ENCODE measurements around the gene SCAMP1.

Gene SCAMP1

GRCh38 chr5:78496373-78496772 is 136.0 kb downstream of the SCAMP1 start:
- no peak for DNase-seq (ENCODE audit: low read depth)

GRCh38 chr5:78497573-78498533 is 137.4 kb downstream of the SCAMP1 start:
- no peak for DNase-seq (ENCODE audit: low read depth)

DNA sequence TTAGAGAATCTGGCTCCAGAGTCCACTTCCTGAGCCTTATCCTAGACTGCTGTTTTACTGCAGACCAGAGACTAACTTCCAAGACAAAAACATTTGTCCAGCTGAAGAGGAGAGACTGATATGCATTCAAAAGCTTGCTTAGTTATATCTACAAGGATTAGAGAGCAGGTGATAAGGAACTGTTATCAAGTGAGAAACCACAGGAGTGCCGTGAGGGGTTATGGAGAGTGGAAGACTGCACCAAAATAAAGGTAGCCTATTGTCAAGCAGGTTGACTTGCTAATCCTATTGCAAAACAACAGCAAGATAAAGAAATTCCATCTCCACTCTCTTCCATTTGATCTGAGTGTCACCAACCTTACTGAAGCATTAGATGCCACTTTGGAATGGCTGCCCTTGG is 139.1 kb downstream of the SCAMP1 start:
- DNase-seq (ENCODE audit: low read depth): no peak

DNA sequence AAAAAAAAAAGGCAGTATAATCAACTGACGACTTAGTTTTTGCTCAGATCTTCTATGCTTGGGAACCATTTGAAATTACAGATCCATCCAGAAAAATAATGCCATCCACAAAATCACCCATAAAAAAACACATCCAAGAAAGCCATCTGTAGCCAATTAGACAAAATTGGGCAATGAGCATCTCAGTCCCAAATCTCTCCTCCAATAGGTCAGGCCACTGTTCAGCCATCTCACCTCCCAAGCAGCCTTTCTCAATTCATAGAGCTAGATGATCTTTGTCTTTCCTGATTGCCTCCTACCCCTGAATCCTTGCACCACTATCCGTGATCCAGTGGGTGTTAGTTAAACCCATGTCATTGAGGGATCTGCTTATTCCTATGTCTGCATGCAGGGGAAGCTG is 139.6 kb downstream of the SCAMP1 start:
- no peak for DNase-seq (ENCODE audit: low read depth)

DNA sequence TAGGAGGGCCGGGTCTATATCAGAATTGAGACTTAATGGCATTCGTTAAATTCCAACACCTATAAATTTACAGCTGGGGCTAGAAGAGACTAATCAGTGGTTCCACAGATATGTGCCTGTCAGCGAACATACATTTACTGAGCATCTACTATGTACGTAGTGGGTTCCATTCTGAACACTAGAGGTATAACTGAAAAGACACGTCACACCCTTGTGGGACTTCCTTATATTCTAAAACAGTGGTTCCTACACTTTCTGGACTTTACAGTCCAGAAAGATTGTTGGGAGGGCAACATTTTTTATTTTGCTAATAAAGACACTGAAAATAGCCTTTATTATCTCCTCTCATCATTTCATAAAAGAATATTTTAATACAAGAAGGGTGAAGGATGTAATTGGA is 140.5 kb downstream of the SCAMP1 start:
- no peak for DNase-seq (ENCODE audit: low read depth)

- no peak for DNase-seq (ENCODE audit: low read depth)
Measured at GRCh38 chr5:78501411-78502352, 141.3 kb downstream of the SCAMP1 start.

DNA sequence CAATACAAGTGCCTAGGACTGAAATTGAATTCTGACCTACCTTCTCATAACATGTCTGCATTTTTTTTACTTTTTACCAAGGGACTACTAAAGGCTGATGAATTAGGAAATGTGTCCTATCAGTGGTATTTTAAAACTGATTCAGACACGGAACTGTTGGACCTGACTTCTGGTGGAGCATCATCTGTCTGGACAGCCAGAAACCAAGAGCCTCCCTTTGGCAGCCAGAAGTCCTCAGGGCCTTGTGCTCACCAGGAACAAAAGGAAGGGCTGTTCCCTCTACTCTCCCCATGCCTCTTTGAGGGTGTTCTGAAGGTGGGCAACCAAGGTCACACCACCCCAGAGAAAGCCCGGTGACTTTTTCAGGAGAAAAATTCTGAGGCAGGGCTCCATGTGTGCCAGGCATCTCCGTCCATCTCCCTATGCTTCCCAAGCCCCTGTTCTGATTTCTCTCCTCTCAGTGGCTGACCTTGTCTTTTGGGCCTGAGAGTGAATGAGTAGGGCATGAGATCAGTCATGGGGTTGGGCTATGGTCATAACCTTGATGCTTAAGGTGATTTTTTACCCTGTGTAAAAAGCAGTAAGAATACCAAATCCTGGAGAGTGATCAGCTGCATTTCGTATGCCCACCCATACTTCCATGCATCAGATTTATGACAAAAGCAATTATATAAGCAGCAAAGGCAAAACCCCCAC is 143.7 kb downstream of the SCAMP1 start:
- no peak for DNase-seq (ENCODE audit: low read depth)

GRCh38 chr5:78504704-78505677 is 144.6 kb downstream of the SCAMP1 start:
- no peak for DNase-seq (ENCODE audit: low read depth)

DNA sequence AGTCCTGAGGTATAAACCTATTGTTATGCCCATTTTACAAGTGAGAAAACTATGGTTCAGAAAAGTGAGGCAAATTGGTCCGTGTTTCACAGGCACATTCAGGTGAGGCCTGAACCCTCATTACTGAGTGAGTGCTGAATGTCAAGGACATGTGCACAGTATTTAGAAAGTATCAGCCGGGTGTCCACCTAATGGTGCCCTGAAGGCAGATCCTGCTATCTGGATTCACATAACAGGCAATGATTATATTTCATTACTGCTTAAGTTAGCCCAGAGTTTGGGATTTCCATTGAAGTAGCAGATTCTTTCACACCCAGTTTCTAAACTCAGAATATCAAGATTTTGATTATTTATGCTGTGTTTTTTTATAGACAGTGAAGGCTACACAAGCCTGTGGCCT is 145.4 kb downstream of the SCAMP1 start:
- no peak for DNase-seq (ENCODE audit: low read depth)

GRCh38 chr5:78506261-78507024 is 146.0 kb downstream of the SCAMP1 start:
- DNase-seq (ENCODE audit: low read depth): no peak

DNA sequence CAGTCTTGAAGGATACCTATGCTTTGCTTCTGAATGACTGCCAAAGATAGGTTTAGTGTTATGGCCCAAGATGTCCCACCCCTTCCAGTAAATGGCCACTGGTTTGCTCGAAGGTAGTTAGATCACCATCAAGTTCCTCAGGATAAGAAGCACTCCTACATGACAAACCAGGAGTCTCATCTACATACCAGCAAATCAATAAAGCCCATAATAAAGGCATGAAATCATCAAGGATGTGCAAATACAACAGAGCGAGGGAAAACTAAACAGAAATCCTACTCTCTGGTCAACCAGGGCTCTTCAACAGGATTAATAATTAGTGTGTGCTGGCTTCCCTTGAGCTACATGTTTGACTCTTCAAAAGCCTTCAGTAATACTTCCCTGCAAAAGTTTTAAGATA is 147.1 kb downstream of the SCAMP1 start:
- DNase-seq (ENCODE audit: low read depth): no peak

GRCh38 chr5:78508186-78508765 is 147.9 kb downstream of the SCAMP1 start:
- no peak for DNase-seq (ENCODE audit: low read depth)

DNA sequence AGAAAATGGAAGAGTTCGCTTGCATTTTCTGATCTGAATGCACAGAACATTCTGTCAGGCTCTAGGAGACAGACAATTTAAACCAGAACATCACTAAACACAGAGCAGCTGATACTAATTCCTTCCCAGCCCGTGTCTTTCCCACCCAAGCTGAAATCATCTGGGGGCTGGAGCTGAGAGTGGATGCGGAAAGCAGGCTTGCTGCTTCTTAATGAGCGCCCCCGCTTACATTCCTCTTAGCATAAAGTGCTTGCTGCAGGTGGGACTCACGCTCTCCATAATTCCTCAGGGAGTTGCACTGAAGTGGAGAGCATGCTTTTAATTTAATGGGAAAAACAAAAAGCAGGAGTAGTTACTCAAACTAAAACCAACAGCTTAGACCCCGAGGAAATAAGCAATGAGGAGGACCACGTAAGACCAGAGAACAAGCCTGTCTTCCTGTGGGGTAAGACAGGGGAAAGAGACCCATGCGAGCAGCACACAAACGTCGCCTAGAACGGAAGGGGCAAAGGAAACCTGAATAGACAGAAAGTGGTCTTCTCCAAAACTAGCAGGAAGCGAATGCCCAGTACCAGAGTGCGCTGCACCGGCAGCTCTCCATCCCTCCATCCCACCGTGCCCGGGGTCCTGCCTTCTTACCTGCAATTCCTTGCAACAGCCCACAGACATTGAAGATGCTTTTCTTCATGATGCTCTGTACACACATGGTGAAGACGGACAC is 148.9 kb downstream of the SCAMP1 start:
- DNase-seq (ENCODE audit: low read depth): no peak

- DNase-seq (ENCODE audit: low read depth): peak; percentile 2
Measured at GRCh38 chr5:78509884-78510769, 149.7 kb downstream of the SCAMP1 start.

DNA sequence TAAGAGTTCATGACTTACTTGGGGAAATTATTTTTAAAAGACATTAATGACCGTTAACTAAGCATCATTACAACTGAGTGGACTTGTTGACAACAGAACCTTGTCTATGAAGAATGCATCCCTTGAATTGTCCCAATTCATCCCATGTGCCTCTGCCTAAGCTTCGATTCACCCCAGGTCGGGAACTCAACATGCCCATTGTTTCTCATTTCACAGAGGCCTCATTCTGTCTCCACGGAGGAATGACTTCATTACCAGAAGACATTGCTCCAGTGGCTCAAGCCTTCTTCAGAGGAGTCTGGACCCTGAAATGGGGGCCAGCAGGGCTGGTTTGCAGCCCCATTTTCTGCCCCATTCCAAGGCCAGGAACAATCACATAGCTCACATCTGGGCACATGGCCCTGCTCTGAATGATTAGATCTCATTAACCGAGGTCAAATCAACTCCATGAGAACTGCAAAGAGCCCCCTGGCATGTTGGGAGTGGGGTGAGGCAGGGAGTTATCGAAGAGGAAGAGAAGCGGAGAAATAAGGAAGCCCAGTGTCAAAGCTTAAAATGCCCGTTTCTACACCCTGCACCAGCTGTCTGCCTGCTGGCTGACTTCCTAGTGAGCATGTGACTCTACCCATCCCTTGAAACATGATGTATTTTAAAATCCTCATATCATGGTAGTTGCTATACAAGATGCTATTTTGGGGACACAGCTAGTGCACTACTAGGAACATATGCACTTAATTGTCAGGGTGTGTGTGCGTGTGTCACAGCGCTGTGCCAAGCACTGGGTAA is 150.9 kb downstream of the SCAMP1 start:
- no peak for DNase-seq (ENCODE audit: low read depth)

- no peak for DNase-seq (ENCODE audit: low read depth)
Measured at GRCh38 chr5:78512435-78512834, 152.0 kb downstream of the SCAMP1 start.

- DNase-seq (ENCODE audit: low read depth): no peak
Measured at GRCh38 chr5:78513441-78513840, 153.0 kb downstream of the SCAMP1 start.

Data from activated T-cell treated with anti-CD3 and anti-CD28 coated beads for 1 hour (primary cell).